Stimulated activated CD4-positive, alpha-beta T cell treated with anti-CD3 and anti-CD28 coated beads, Interleukin-1b, Interleukin-23, amount 100 ng/mL, for 1 hour (primary cell): ENCODE measurements around the gene DUSP22.

Source experiments
- DNase-seq, 2 donors: peaks; one replicate each; pipeline ENCODE4 v3.0.0-alpha.2; 2020; ENCODE audit warnings: low read depth in 2 of 2

DUSP22 gene

DNA sequence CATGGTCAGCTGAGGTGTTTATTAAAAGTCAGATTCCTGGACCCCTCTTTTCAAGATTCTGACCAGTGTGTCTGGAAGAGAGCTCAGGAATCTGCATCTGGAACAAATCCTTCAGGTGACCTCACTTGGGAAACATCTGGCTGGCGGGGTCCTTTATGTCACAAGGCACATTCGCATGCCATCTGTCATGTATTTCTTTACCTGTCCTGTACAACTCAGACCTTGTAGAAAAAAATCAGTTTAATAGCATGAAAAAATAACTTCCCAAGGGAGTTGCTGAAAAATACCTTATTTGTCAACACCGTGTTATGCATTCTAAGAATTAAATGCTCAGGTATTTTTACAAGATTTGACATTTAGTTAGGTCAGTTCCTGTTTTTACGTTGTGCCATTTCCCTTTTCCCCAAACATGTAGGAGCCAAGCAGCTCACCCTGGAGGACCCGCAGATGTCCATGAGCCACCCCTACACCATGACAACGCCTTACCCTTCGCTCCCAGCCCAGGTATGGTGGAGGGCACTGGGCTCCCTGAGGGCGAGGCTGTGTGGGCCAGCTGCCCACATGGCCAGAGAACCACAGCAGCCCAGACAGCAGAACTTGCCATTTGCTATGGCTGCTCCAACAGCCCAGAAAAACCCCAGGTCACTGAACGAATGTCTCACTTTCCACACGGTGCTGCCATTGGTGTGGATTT lies 103.3 kb downstream of the DUSP22 start:
- DNase-seq: no peak

DNA sequence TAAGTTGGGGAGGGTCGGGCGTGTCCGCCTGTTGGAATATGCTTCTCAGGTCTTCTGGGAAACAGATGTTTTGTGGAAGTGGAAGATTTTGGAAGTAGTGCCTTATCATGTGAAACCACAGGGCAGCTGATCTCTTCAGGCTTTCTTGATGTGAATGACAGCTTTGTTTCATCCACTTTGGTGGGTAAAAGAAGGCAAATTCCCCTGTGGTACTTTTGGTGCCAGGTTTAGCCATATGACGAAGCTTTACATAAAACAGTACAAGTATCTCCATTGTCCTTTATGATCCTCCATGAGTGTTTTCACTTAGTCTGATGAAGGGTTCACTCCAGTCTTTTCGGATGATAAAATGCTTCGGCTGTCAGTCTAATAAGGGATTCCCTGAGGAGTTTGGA lies 103.8 kb downstream of the DUSP22 start:
- no peak for DNase-seq

- DNase-seq: no peak
Observed at GRCh38 chr6:397056-397455, 104.8 kb downstream of the DUSP22 start.

DNA sequence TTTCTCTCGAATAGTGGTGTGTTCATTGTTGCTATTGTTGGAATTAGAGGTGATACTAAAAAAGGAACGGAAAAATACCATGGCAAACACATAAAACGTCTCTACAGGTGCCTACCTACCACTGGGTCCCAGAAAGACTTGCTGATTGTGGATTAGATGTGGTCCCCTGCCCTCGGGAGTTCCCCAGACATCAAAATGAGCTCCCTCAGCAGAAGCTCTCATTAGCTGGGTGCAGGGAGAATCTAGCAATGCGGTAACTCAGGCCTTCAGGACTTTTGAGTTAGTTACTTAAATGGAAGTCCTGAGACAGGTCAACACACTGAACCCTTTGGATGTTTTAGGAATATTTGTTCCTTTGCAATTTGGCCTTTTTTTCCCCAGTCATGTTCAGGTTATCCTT lies 105.3 kb downstream of the DUSP22 start:
- DNase-seq: no peak

- no peak for DNase-seq
Observed at GRCh38 chr6:398065-398464, 105.8 kb downstream of the DUSP22 start.

- no peak for DNase-seq
Observed at GRCh38 chr6:398558-399078, 106.3 kb downstream of the DUSP22 start.

GRCh38 chr6:399785-400534 lies 107.7 kb downstream of the DUSP22 start:
- no peak for DNase-seq

DNA sequence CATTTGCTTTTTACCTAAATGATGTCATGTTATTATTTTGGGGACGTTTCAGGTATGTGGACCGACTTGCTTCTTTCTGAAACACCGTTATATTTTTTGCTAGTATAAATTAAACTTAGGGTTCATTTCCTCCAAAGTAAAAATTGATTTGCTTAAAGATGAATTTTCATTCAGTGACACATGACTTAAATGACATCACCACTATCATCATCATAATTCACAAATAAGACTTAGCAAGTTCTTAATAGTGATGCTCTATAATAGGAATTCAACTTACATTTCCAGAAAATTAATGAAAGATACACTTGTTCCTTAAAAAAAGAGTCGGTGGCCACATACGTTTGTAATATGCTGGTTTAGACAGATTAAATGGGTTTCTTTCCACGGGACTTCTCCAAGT lies 108.5 kb downstream of the DUSP22 start:
- DNase-seq: no peak
